ENCODE data around the gene CRYGS.

- TF ChIP-seq CTCF (IDR thresholded peaks at IDR 0.05) (no peak), POLR2A (IDR thresholded peaks at IDR 0.05) (no peak)
These were observed 29.1 kb downstream of the CRYGS start for GRCh38 chr3:186515125-186515524.

All from ovary (tissue), 3 donors.